BE2C (cell line): ENCODE measurements around the gene PDHX.

Source experiments
- DNase-seq: peaks from one replicate; pipeline ENCODE4 v3.0.0-alpha.2; 2020
- H3K27me3 ChIP-seq: fragments of 250-450 bp; sonication (Bioruptor Pico); 2 replicates; pipeline ENCODE4 v1.5.1; 2020; ENCODE audit warnings: mild to moderate bottlenecking
- H3K36me3 ChIP-seq: fragments of 250-450 bp; sonication (Bioruptor Pico); 2 replicates; pipeline ENCODE4 v1.5.1; 2020; ENCODE audit warnings: mild to moderate bottlenecking
- H3K4me1 ChIP-seq: fragments of 250-450 bp; sonication (Bioruptor Pico); 2 replicates; pipeline ENCODE4 v1.5.1; 2020
- H3K4me3 ChIP-seq: 2 replicates; pipeline ENCODE4 v1.5.1; 2011; ENCODE audit warnings: low read depth, low read length
- H3K9me3 ChIP-seq: fragments of 250-450 bp; sonication (Bioruptor Pico); 2 replicates; pipeline ENCODE4 v1.5.1; 2020
- TF ChIP-seq, protein P1 (sequence below): IDR thresholded peaks from 2 replicates; pipeline ENCODE4 v1.5.1; 2012; ENCODE audit warnings: mild to moderate bottlenecking, low read depth, low read length

The PDHX gene

DNA sequence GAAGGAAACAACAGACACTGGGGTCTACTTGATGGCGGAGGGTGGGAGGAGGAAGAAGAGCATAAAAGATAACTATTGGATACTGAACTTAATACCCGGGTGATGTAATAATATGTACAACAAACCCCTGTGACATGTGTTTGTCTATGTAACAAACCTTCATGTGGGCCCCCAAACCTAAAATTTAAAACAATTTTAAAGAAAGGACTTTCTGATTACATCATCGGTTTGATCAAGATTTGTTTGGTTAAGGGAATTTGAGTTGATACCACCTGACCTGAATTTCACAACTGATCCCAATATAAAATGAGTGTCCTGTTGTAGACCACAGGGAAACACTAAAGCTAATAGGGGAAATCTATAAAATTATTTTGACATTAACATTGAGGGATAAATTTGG, 34.5 kb upstream of the PDHX start:
- H3K9me3 ChIP-seq: no peaks in the 10 kb centered on the region
- TF ChIP-seq, protein P1, sequence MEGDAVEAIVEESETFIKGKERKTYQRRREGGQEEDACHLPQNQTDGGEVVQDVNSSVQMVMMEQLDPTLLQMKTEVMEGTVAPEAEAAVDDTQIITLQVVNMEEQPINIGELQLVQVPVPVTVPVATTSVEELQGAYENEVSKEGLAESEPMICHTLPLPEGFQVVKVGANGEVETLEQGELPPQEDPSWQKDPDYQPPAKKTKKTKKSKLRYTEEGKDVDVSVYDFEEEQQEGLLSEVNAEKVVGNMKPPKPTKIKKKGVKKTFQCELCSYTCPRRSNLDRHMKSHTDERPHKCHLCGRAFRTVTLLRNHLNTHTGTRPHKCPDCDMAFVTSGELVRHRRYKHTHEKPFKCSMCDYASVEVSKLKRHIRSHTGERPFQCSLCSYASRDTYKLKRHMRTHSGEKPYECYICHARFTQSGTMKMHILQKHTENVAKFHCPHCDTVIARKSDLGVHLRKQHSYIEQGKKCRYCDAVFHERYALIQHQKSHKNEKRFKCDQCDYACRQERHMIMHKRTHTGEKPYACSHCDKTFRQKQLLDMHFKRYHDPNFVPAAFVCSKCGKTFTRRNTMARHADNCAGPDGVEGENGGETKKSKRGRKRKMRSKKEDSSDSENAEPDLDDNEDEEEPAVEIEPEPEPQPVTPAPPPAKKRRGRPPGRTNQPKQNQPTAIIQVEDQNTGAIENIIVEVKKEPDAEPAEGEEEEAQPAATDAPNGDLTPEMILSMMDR: no peak
- no peak for DNase-seq
- H3K4me3 ChIP-seq: no peak overlapping the region
- H3K27me3 ChIP-seq: no peaks in the 10 kb centered on the region
- H3K36me3 ChIP-seq: no peaks in the 10 kb centered on the region
- H3K4me1 ChIP-seq: no peaks in the 10 kb centered on the region

DNA sequence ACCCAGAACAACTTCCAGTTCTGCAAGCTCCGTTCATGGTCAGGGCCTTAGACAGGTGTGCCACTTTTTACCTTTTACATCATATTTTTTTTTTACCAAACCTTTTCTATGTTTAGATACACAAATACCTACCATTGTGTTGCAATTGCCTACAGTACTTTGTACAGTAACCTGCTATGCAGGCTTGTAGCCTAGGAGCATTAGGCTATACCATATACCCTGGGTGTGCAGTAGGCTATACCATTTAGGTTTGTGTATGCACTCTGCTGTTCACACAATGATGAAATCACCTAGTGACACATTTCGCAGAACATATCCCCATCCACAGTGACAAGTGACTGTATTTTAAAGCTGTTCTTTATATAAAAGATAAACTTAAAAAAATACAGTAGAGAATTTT, 29.8 kb upstream of the PDHX start:
- TF ChIP-seq, protein P1: no peak
- Histone ChIP-seq H3K9me3 (no peaks in the 10 kb centered on the region), H3K36me3 (no peaks in the 10 kb centered on the region)

DNA sequence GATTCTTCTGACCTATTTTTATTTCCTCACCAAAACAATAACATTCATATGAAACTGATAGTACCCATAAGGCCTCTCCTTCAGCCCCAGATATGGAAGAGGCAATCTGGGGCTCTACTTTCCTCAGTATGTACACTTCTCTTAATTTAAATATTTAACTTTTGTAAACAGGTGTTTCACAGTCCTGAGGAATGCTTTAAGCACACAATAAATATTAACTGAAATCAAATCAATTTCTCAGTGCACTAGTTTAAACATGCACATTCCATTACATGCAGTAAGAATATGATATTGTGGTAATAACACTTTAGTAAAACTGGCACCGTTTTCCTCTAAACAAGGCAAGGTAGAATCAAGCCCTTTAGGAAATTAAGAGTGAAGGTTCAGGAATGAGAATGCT, 29.2 kb upstream of the PDHX start:
- DNase-seq: no peak
- H3K36me3 ChIP-seq: no peaks in the 10 kb centered on the region
- TF ChIP-seq, protein P1: no peak
- H3K9me3 ChIP-seq: no peaks in the 10 kb centered on the region
- H3K4me1 ChIP-seq: no peaks in the 10 kb centered on the region
- no peaks in the 10 kb centered on the region for H3K27me3 ChIP-seq
- no peak overlapping the region for H3K4me3 ChIP-seq

More for the DNA sequence above, 29.8 kb upstream of the PDHX start:
- Histone ChIP-seq H3K27me3 (no peaks in the 10 kb centered on the region), H3K4me3 (no peak overlapping the region), H3K4me1 (no peaks in the 10 kb centered on the region)
- no peak for DNase-seq

DNA sequence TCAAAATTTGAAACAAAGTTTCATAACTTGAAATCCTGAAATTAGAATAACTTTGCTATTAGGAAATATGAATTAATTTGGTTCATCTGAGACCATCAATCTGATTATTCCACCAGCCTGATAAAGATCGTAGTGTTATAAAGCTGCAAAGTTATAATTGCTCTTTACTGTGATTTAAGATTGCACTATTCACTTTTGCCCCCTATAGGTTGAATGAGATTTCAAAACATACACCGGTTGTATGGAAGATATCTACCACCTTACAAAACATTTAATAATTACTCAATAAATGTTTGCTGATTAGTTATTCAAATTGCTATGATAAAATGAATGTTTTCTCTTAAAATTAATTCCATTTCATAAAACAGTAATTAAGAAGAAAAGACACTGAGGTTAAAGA, 26.3 kb upstream of the PDHX start:
- H3K27me3 ChIP-seq: no peaks in the 10 kb centered on the region
- no peak overlapping the region for H3K4me3 ChIP-seq
- no peaks in the 10 kb centered on the region for H3K9me3 ChIP-seq
- no peak for DNase-seq
- no peaks in the 10 kb centered on the region for H3K4me1 ChIP-seq
- TF ChIP-seq, protein P1: 0 out of 2 replicates have a peak, but pooled peaks have one; percentile 2
- H3K36me3 ChIP-seq: no peaks in the 10 kb centered on the region

DNA sequence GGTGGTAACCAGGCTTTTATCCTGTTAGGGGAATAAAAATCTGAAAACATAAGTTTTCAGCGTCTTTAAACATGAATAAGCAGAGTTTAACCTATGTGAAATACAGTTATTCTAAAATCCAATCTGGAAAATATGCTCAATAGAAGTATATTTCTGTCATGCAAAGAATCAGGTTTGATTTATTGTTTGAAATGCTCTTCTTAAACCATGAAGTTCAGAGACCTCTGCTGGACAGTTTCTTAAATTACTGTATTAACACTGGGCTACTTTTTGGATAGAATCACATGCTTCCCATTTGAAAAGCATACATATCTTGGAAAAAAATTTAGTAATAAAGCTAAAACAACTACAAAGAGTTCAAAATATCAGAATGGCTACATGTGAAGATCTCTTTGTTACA, 25.6 kb upstream of the PDHX start:
- no peaks in the 10 kb centered on the region for H3K36me3 ChIP-seq
- no peak overlapping the region for H3K4me3 ChIP-seq
- no peak for DNase-seq
- TF ChIP-seq, protein P1: peak; percentile 22; the same call in 1 of the 2 replicates
- no peaks in the 10 kb centered on the region for H3K9me3 ChIP-seq
- H3K27me3 ChIP-seq: no peaks in the 10 kb centered on the region
- no peaks in the 10 kb centered on the region for H3K4me1 ChIP-seq

DNA sequence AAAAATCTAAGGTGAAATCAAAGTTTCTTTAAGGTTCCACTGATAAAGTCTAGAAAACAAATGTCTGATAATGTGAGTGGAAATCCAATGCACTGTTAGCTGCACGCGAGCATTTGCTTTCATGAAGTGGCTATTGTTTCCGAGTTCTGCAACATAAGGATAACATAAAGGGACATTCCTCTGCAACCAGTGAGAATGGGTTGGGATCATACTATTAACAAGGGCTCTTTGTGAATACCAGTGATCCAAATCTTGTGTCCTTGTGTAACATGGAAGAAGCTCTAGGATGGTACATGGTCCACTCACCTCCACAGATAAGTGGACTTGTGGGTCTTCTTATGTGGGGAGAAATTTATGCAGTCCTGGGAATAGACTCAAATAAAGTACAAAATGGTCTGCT, 24.8 kb upstream of the PDHX start:
- H3K9me3 ChIP-seq: no peaks in the 10 kb centered on the region

More for the DNA sequence above, 24.8 kb upstream of the PDHX start:
- no peaks in the 10 kb centered on the region for H3K27me3 ChIP-seq
- no peak for DNase-seq
- H3K4me3 ChIP-seq: no peak overlapping the region
- H3K4me1 ChIP-seq: no peaks in the 10 kb centered on the region
- H3K36me3 ChIP-seq: no peaks in the 10 kb centered on the region
- TF ChIP-seq, protein P1: no peak
